Stimulated activated CD4-positive, alpha-beta T cell treated with anti-CD3 and anti-CD28 coated beads, Interleukin-12 subunit alpha, Interleukin-12 subunit beta, amount 100 ng/mL, for 24 hours (primary cell): ENCODE measurements around the gene THPO.
"Not testable (repeated sequence)": the region's sequence is repeated elsewhere in the genome, so short reads cannot be mapped to it uniquely, and the experiment has no call there.

Experiments
- DNase-seq, 2 experiments: peaks; one replicate each; pipeline ENCODE4 v3.0.0-alpha.2; 2020; ENCODE audit warnings: low read depth in 2 of 2

The THPO gene

DNA sequence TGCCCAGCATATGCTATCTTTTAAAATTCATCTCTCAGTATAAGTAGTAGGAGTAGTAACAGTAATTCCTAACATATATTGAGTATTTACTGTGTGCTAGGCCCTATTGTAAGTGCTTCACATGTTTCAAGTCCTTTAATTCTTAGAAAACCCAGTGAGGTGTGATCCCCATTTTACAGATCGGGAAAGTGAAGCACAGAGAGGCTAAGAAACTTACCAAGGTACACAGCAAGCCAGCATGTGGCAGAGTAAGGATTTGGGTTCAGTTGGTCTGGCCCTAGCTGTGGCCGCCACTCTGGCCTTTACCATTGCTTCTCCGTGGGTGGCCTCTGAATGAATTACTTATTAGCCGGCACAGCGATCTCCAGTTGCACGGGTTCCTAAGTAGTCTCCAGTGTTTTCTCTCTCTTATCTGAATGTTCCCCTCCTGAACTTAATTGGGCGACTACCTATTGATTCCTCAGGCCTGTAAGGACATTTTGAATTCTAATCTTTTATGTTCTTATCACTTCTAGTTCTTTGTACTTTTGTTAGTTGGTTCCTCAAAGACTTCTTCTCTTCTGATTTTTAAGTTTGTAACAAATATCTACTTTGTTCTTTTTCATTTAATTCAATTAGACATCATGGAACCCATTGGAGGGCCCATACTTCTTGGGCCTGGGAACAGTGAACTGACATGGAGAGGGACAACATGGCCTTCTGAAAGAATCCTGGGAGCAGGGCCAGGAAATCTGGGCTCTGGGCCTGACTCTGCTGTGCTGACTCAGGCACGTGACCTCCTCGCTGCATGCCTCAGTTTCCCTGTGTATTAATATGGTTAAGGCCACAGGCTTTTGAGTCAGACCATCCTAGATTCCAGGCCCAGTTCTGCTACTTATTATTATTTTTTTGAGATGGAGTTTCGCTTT, 28.2 kb downstream of the THPO start:
- no peak for DNase-seq

DNA sequence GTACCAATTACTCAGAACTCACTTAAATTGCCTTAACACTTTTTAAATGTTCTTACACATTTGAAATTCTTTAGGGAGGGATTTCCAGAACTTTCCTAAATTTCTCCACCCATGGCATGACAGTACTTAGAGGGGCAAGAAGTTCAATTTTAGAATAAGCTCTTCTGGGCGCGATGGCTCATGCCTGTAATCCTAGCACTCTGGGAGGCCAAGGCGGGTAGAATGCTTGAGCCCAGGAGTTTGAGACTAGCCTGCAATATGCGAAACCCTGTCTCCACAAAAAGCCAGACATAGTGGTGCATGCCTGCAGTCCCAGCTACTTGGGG, 30.0 kb downstream of the THPO start:
- DNase-seq: no peak

DNA sequence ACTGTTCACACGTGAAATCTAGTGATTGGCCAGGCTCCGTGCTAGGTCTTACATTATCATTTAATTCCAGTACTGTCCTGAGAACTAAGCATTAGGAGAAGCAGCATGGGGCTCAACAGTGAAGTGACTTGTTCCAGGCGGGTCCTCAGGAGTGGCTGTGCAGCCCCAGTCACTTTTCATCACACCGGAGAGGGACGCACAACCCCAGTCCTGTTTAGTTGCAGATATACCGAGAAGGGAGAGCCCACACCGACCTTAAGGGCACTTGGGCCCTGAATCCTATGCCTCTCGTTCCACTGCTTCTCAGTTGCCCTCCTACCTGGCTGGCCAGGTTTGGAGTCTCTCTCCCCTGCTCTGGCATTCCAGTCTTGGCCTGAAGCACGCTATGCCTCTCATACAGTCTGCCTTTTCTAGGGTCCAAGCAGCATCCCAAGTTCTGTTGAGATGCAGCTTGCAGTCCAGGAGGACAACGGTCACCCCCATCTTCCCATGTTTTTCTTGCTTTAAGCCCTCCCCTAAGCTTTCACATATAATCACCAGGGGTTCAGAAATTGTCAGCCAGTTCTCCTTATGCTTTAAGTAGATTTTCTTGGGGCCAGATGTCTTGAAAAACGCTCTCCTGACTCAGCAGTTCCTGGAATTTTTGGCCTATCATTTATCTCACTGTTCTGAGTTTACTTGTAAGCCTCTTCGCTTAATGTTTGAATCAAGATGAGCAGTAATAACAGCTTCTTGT, 30.5 kb downstream of the THPO start:
- no peak for DNase-seq

DNA sequence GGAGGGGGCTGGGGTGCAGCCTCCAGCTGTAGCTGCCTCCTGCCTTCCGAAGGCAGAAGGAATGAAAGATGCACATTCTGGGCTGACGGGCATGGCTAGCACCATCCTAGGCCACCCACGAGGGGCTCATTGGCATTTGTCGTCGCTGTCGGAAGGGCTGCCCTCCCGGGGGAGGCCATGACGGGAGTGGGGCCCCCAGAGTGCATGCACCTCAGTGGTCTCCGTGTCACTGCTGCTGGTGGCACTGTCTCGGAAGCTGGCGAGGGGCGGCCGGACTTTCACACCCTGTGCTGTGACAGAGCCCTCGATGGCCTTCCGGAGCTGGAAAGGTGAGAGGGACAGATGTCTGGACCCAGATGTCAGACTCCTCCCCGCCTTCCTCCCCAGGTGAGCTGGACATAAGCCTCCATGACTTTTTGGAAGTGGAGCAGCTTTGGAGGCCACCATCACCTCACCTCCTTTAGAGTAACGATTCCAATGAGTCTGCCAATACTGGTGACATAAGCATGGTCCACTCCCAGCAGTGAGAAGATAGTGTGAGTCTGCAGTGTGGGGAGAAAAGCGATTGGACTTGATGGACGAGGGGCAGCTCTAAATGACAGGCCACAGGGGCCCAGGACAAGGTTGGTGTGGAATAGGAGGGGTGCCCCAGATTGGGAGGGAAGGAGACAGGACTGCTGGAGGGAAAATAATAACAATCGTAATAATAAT, 31.4 kb downstream of the THPO start:
- no peak for DNase-seq

DNA sequence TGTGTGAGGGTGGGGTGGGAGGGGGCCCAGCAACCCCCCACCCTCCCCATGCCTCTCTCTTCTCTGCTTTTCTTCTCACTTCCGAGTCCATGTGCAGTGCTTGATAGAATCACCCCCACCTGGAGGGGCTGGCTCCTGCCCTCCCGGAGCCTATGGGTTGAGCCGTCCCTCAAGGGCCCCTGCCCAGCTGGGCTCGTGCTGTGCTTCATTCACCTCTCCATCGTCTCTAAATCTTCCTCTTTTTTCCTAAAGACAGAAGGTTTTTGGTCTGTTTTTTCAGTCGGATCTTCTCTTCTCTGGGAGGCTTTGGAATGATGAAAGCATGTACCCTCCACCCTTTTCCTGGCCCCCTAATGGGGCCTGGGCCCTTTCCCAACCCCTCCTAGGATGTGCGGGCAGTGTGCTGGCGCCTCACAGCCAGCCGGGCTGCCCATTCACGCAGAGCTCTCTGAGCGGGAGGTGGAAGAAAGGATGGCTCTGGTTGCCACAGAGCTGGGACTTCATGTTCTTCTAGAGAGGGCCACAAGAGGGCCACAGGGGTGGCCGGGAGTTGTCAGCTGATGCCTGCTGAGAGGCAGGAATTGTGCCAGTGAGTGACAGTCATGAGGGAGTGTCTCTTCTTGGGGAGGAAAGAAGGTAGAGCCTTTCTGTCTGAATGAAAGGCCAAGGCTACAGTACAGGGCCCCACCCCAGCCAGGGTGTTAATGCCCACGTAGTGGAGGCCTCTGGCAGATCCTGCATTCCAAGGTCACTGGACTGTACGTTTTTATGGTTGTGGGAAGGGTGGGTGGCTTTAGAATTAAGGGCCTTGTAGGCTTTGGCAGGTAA, 32.5 kb downstream of the THPO start:
- DNase-seq: no peak

DNA sequence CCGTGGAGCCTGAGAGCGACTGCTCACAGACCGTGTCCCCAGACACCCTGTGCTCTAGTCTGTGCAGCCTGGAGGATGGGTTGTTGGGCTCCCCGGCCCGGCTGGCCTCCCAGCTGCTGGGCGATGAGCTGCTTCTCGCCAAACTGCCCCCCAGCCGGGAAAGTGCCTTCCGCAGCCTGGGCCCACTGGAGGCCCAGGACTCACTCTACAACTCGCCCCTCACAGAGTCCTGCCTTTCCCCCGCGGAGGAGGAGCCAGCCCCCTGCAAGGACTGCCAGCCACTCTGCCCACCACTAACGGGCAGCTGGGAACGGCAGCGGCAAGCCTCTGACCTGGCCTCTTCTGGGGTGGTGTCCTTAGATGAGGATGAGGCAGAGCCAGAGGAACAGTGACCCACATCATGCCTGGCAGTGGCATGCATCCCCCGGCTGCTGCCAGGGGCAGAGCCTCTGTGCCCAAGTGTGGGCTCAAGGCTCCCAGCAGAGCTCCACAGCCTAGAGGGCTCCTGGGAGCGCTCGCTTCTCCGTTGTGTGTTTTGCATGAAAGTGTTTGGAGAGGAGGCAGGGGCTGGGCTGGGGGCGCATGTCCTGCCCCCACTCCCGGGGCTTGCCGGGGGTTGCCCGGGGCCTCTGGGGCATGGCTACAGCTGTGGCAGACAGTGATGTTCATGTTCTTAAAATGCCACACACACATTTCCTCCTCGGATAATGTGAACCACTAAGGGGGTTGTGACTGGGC, 33.3 kb downstream of the THPO start:
- DNase-seq: no peak

DNA sequence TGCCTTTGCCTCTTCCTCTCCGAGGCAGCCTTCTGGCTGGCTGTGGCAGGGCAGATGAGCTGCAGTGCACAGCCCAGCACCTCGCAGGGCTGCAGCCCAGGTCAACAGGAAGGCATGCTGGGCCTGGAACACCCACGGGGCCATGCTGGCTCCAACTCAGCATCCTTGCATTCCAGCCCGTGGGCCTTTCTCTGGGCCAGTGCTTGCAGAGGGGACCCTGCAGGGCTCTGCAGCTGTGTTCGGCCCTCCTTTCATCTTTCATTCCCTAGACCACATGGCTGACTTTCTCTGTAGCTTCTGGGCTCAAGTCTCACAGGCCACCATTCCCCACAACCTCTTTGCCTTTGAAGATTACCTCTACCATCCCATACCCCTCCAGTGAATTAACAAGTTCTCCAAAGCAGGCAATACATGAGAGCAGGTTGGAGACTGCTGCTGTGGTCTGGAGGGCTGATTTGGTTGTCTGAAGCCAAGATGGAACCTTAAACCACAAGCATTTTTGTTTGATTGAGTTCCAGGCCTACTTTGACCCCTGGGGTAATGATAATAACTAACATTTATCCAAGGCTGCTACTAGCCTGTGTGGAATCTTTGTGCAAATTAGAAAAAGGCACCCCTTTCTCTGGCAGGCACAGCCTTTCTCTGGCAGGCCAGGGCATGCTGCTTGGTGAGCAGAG, 34.7 kb downstream of the THPO start:
- DNase-seq: no peak

DNA sequence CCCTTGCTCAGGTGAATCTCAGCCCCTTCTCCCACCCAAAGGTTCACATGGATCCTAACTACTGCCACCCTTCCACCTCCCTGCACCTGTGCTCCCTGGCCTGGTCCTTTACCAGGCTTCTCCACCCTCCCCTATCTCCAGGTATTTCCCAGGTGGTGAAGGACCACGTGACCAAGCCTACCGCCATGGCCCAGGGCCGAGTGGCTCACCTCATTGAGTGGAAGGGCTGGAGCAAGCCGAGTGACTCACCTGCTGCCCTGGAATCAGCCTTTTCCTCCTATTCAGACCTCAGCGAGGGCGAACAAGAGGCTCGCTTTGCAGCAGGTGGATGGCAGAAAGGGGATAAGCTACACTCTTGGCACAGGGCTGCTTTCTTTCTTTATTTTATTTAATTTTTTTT, 36.1 kb downstream of the THPO start:
- DNase-seq: no peak

DNA sequence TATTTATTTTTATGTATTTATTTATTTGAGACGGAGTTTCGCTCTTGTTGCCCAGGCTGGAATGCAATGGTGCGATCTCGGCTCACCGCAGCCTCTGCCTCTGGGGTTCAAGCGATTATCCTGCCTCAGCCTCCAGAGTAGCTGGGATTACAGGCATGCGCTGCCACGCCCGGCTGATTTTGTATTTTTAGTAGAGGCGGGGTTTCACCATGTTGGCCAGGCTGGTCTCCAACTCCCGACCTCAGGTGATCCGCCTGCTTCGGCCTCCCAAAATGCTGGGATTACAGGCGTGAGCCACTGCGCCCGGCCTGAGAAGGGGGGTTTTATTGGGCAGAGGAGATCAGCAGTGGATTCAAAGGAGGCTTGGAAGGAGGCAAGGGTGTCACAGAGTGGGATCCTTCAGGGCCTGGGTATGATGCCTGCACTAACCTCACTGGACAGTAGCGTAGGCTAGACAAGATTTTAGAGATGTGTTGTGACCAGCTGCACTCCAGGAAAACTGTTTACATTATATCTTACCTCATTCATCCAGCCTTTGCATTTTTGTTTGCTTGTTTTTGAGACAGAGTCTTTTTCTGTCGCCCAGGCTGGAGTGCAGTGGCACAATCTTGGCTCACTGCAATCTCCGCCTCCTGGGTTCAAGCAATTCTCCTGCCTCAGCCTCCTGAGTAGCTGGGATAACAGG, 38.4 kb downstream of the THPO start:
- DNase-seq: not testable (repeated sequence)

DNA sequence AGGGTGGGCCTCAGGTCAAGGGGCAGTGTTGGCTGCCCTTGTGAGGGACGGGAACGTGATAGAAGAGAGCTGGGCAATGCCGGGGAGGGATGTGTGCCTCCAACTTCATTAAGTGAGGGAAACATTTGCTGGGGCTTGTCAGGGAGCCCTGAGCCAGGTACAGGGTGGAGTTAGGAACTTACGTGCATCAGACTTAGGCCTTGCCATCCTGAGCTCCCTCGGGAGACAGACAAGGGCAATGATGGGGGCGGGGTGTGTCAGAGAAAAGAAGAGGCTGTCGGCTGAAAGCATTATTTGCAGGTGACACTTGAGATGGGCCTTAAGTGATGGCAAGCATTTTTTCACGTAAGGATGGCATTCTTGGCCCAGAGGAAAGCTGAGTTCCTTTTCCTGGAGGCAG, 39.0 kb downstream of the THPO start:
- no peak for DNase-seq

DNA sequence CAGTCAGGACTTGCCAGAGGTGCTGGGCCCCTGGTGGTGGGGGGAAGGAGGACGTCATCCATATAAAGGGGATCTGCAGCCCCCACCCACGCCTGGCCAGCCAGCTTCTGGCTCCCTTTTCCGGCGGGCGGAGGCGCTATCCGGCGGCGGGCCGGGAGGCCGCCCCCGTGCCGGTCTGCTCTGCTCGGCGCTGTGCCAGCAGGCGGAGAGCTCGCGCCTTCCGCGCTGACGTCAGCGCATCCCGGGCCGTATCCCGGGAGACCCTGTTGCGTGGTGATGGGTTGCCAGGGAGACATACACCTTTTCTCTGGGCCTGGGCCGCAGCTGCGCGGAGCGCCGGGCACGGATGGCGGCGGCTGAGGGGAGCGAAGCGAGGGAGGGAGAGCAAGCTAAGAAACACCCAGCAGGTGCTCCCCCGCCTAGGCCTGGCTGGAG, 39.5 kb downstream of the THPO start:
- DNase-seq: no peak

DNA sequence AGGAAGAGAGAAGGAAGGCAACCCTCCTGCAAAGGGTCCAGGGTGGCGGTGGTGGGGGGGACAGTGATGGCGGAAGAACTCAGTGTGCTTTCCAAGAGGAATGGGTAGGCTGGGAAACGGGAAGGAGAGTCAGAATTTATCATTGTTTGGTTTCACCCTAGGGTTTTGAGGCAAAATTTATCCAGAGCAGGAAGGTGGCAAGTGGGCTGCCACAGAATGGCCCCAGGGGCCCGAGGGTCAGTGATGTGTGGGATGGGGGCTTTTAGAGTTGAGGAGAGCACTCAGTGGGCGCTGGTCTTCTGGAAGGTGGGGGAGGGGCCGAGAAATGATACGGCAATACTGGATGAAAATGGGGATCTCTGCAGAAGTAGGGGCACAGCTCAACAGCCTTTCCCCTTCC, 40.0 kb downstream of the THPO start:
- no peak for DNase-seq

DNA sequence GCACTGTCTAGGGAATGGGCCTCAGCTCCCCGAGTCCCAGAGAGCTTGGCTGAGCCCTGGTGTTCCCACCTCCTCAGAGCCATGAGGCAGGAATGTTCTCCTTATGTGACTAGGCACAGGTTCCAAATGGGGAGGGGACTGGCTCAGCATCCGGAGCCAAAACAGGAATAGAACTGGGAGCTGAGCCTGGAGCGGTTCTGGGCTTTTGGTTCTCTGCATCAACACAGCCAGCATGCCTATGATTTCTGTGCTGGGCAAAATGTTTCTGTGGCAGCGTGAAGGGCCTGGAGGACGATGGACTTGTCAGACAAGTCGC, 40.6 kb downstream of the THPO start, which contains the start of gene FAM131A:
Gene FAM131A, plus strand, starts transcription at position 202 of the 316 bp plus-strand sequence. Its CDS starts 31 bp downstream, at position 233.
- DNase-seq: no peak

DNA sequence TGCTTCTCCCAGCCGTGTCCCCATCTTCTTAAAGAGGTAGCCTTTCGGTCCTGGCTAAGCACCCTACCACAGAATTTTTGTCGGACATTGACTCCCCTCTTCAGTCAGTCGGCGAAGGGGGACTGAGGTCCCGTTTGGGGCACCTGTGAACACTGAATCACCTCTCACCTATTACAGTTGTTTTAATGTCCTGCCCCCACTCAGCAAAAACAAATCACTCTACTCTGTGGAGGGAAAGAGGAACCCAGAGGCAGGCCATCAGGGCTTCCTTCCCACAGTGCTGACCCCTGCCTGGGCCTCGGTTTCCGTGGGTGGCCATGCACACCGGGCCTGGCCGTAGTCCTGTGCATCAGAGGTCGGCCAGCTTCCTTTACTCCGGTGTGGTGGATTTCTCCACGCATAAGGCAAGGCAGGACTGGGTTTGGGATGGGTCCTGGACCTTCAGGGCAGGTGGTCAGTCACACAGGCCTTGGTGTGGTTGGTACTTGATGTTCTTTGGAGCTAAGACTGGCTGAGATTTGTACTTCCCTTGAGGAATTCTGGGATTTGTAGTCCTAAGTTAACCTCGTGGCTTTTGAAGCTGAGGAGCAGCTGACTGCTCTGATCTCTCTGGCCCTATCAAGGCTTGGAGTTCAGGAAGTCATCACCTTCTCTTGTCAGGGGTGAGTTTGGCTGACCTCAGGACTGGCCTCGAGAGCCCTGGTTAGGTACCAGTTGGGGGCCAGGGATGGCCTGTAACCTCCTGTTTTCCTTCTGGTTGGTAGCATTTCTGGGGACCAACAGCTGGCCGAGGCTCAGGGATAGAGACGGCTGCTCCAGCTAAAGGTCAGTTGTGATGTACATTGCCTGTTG, 41.2 kb downstream of the THPO start:
- no peak for DNase-seq

DNA sequence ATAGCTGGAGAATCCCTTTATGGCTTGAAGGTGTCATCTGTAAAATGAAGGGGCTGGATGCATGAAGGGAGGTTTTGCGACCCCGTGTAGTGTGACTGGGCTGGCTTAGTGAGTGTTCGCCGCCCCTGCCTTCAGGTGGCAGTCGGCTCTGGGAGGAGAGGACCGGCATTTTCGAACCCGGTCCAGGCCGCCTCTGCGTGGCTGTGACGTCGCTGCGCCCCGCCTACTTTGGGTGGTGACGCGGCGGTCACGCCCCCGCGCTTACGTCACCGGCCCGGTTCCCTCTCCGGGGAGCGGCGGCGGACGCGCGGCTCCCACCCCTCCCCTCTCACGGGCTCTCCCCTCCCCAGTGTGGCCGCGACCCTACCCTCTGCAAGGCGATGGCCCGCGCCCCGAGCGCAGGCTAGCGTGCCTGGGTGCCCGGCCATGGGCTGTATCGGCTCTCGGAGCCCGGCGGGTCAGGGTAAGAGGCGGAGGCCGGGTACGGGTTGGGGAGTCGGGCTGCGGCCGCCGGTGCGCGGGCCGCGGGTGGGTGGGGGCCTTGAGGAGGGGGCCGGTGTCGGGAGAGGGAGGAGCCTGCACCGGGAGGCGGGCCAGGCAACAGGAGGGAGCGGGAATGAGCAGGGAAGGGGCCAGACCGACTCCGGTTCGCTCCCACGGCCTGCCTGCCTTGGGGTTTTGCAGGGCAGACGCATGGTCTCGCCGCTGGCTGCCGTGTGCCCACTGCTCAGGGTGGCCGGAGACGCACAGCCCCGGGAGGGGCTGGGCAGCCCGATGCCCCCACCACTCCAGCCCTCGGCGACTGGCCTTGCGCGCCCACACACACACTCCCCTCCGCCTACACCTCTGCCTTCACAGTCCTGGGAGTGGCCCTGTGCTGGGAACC, 42.1 kb downstream of the THPO start:
- DNase-seq: peak; percentile 77 to 84

DNA sequence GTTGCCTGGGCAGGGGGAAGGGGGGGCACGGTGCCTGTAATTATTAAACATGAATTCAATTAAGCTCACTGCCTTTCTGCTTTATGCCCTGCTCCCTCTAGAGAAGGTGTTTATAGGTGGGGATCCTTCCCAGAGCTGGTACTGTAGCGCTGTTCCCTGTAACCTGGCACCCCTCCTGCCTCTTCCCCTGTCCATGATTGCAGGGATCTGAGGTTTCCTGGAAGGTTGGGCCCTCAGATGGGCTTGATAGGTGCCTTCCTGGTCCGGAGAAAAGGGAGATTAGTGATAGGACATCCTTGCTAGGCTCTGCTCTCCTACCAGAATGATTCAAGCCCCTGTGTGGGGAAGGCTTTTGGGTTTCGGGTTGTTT, 42.7 kb downstream of the THPO start:
- DNase-seq: no peak

DNA sequence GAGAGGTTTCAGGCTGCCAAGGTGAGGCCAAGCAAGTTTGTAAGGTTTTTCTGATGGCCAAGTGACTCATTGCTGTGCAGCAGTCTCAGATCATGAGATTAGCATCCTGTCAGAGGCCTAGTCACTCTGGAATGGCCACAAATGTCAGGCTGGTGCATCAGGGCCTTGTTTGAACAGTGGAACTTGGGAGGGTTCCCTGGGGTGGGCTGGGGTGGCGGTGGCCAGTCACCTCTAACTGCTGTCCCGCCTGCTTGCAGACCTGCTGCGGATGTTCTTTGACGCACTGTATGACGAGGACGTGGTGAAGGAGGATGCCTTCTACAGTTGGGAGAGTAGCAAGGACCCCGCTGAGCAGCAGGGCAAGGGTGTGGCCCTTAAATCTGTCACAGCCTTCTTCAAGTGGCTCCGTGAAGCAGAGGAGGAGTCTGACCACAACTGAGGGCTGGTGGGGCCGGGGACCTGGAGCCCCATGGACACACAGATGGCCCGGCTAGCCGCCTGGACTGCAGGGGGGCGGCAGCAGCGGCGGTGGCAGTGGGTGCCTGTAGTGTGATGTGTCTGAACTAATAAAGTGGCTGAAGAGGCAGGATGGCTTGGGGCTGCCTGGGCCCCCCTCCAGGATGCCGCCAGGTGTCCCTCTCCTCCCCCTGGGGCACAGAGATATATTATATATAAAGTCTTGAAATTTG, 43.4 kb downstream of the THPO start:
- DNase-seq: no peak
